Measurements from ENCODE around the gene WNT16.

DNA sequence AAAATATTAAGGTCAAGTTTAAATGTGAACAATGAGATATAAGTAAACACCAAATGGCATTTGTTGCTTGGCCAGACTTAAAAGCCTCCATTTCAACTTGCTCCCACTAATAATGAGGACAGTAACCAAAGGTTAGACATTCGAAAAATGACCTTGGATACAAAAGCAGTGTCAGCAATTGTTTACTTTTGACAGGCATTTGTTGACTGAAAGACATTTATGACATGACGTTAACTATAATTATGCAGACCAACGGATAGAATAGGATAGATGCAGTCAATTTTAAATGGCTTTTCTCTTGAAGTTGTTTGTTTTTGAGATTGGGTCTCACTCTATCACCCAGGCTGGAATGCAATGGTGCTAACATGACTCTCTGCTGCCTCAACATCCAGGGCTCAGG, 6.3 kb upstream of the WNT16 start:
- TF ChIP-seq, protein P1, sequence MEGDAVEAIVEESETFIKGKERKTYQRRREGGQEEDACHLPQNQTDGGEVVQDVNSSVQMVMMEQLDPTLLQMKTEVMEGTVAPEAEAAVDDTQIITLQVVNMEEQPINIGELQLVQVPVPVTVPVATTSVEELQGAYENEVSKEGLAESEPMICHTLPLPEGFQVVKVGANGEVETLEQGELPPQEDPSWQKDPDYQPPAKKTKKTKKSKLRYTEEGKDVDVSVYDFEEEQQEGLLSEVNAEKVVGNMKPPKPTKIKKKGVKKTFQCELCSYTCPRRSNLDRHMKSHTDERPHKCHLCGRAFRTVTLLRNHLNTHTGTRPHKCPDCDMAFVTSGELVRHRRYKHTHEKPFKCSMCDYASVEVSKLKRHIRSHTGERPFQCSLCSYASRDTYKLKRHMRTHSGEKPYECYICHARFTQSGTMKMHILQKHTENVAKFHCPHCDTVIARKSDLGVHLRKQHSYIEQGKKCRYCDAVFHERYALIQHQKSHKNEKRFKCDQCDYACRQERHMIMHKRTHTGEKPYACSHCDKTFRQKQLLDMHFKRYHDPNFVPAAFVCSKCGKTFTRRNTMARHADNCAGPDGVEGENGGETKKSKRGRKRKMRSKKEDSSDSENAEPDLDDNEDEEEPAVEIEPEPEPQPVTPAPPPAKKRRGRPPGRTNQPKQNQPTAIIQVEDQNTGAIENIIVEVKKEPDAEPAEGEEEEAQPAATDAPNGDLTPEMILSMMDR (IDR thresholded peaks at IDR 0.05): no peak
- TF ChIP-seq POLR2A (IDR thresholded peaks at IDR 0.05): no peak

All from lower leg skin (tissue), 3 donors.